DMS 273 treated with DMSO at 0.1 percent for 48 hours (cell line): ENCODE results near the gene EPHA2.
"Not testable (repeated sequence)": the region's sequence is repeated elsewhere in the genome, so short reads cannot be mapped to it uniquely, and the experiment has no call there.

Experiments used
- DNase-seq: peaks from one replicate; lab custom pipeline; 2025; lab: John Stamatoyannopoulos, UW

EPHA2 gene

DNA sequence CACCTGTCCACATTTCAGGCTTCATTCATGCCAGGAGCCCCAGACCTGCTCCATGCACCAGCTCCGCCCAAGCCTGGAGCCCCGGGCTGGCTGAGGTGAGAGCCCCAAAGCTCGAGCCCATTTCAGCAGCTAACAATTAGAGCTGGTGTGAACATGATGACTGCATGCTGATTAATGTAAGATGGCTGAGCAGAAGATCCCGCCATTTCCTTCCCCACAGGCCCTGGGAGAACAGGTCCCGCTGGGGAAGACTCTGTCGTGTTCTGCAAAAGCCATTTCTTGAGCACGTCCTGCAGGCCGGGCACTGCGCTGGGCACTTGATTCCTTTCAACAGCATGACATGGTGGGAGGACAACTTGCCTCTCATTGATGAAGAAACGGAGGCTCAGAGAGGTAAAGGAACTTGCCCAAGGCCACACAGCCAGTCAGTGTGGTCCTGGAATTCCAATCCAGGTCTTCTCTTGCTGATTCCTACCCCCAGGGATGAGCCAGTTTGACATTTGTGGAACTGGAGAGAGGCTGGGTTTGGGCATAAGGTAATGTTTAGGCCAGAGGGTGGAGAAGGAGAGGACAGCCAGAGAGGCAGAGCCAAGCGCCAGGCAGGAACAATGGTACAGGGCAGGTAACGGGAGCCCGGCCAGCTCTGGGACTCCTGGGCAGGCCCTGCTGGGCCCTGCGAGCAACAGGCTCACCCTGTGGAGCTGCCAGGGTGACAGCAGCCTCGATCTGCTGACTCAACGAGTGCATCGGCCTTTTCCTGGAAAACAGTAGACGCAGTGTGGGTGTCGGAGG, 28.1 kb upstream of the EPHA2 start:
- no peak for DNase-seq

DNA sequence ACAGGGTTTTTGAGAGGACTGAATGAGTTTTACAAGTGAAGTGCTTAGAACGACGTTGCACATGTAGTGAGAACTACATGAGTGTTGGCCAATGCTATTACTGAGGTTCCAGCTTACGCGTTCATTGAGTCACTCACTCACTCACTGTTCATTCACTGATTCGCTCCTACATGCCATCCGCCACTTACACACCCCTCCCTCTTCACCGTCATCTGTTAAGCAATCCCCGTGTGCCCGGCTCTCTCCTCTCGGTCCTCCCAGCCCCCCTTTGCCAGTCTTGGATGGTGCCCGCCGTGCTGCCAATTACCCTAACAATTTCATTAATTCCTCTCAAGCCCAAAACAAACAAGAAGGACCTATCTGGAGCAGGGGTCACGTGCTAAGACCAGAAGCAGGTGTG, 27.3 kb upstream of the EPHA2 start:
- DNase-seq, result no peak

DNA sequence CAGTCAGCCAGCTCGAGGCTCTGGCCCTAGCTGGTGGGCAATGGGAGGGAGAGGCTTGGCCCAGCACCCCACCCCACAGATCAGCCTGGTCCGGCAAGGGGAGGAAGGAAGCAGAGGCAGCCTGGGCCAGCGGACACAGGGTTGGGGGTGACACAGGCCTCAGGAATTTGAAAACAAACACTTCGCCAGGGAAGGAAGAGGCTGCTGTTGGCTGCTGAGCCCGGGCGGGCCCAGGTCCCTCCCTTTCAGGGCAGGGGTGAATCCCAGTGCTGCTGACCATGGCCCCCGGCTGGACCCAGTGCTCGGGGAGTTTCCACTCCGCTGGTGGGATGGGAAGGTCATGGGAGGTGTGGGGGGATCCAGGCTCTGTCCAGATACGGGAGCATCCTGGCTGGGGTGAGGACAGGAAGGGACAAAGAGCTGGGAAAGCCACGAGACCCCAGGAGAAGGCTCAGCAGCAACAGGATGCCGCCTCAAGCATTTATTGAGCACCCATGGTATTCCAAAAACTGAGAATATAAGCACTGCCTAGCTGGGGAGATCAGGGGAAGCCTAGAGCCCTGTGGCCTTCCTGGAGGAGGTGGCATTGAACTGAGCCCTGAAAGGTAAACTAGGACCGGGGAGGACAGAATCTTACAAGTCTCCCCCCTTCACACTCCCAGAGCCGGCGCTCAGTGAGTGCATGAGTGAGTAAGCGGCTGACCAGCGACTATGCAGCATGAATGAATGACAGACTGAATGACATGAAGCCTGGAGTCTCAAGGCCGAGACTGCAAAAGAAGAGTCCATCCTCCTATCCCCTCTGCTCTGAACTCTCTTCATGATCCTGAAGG, 26.2 kb upstream of the EPHA2 start:
- DNase-seq, result no peak

DNA sequence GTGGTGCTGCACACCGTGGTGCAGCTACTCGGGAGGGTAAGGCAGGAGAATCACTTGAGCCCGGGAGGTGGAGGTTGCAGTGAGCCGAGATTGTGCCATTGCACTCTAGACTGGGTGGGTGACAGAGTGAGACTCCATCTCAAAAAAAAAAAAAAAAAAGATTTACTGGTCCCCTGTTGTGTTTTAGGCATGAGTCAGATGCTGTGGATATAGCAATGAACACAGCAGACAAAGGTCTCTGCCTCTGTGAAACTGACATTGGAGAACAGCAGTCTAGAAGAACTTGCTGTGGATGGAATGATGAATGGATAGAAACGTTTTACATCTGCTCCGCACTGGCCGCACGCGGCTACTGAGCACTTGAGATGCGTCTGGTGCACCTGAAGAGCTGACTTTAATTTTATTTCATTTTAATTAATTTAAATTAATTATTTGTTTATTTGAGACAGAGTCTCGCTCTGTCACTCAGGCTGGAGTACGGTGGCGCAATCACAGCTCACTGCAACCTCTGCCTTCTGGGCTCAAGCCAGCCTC, 24.5 kb upstream of the EPHA2 start:
- DNase-seq, result no peak

DNA sequence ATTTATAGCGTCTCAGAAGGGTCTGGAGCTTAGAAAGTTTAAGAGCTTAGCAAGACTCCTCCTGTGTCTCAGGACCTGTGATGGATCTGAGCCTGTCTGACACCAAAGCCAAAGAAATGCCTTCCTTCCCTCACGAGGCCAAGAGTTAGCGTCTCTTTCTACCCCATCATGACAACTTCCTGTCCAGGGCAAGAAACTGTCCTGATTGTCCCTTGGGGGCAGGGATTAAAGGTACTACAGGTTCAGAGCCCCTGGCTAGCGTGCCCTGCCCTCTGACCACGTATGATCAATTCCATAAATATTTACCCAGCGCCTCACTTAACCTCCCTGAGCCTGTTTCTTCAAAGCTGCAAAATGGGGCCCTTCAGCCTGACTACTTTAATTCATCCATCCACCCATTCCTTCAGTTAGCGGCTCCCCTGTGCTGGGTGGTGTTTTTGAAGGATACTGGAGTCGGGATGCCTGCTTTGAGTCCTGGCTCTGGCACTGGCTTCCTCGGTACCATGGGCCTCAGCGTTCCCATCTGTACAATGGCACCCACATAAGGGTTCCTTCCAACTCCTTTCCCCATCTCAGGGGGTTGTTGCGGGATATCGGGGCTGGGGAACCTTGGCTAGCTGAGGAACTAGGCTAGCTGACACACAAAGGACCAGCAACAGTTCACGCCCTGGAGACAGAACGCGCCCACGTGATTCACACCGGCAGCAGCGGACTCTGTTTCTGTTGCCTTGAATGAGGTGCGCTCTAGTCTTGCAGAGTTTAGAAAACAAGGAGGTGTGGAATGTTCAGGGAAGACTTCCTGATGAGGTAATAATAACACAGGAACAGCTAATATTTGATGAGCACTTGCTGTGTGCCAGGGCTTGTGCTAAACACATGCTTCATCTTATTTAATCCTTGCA, 23.0 kb upstream of the EPHA2 start:
- DNase-seq, result no peak

DNA sequence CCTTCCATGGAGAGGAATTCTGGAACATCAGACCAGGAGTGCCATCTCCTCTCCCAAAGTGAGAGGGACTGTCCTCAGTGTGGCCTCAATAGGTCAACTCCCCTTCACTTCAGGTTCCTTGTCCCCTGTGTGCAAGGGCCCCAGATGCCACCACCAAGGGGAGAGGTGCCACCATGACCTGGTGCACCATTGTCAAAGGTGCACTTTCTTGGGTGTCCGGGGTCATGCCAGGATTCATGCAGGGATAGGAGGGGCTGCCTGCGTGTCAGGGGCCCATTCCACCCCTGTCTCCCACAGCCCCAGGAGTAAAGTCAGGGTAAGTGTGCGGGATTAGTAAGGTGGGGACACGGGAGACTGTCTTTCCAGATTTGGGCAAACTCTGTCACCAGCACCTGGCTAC, 21.4 kb upstream of the EPHA2 start:
- DNase-seq, result no peak

DNA sequence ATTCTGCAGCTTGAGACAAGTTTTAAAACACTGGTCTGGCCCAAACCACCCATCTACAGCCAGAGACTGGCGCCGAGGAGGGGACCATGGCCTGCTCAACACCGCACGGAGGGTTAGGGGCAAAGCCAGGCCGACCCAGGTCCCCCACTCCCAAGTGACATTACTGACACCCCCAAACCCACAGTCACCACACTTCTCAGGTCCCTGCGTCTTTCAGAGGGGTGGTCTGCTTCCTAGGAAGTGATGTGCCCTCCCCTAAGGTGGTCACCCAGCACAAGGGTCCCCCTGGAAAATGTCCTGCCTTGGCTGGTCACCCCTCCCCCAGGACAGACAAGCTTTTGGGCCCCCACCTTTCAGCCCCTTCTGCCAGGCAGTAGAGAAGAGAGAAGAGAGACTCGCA, 20.8 kb upstream of the EPHA2 start:
- no peak for DNase-seq

DNA sequence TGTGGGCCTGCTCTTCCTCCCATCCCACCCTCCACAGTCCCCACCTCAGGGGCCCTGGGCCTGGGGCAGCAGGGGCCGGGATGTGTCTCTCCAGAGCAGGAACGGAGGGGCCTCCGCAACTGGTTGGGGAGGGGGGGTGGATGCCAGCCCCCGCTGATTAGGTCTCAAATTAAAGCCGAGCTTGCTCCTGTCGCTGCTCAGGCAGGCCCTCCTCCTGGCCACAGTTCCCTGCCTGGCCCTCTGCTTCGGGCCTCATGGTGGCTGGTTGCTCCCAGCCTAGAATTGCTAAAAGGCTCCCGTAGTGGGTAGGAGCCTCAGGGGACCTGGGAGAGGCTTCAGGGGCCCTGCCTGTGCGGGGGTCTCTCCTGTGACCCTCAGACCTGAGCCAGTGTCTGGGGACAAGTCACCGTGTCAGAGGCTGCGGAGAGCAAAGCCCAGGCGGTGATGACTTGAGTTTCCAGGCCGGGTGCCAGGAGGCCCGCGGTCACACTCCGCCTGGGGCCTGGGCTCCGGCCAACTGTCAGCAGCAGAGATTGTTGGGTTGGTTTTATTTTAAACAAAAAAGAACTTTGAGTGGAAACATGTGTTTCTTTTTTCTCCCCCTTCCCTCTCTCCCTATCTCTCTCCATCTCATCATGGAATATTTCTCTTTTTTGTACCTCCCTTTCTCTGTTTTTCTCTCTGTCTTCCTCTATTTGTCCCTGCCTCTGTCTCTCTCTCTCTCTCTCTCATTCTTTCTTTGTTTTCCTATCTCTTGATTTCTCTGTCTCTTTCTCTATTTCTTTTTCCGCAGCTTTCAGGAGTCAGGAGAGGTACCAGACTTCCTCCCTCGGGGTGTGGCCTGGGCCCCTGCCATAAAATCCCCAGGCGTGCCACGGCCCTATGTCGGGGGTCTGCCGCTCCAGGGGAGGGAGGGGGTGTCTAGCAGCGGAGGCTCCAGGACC, 20.0 kb upstream of the EPHA2 start:
- DNase-seq, result no peak

DNA sequence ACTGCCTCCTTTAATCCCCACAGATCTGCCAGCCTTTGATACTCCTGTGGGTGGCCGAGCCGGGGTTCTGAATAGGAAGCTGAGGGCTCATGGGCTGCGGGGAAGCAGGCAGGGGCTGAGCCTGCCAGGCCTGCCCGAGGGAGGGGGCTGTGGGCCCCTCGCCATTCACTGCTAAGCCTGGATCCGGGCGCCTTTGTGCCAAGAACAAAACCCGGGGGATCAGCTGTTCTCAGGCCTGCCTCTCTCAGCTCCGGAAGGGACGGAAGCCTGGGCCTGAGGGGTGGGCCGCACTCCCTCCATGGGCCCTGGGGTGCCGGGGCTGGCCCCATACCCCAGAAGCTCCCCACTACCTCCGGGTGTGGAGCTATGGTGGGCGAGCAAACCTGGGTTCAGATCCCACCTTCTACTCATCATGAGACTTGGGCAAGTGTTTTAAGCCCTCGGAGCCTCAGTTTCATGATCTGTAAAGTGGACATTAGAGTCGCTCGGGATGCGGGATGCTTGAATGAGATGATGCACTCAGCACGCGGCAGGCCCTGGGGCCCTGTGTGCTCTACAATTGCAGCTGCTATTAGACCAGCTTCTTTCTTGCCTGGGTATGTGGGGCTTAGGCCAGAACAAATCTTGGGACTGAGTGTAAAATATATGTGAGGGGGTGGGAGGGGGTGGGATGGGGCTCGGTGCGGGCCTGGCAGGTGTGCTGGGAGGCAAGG, 19.2 kb upstream of the EPHA2 start:
- no peak for DNase-seq

DNA sequence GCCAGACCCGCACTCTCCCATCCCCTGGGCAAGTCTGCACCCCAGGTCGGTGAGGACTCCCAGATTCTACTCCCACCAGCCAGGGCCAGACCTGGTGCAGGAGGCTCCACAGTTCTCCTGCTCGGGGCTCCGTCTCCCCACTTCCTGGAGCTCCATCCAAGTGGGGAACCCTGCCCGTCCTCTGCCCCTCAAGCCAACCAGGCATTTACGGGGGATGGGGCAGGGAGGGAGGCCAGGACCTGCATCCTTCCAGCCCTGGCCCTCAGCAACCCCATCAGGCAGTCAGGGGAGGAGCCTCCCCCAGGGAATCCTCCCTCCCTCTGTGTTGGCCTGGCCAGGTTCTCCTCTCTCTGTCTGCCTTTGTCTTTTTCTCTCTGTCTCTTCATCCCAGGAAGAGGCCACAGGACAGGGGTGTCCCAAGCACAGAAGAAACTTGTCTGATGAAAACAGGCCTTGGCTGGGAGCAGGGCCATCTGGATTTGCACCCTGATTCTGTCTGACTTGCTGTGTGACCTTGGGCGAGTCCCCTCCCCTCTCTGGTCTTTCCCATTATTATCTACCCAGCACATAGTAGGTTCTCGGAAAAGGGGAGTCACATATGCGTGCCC, 18.5 kb upstream of the EPHA2 start:
- DNase-seq, result no peak

DNA sequence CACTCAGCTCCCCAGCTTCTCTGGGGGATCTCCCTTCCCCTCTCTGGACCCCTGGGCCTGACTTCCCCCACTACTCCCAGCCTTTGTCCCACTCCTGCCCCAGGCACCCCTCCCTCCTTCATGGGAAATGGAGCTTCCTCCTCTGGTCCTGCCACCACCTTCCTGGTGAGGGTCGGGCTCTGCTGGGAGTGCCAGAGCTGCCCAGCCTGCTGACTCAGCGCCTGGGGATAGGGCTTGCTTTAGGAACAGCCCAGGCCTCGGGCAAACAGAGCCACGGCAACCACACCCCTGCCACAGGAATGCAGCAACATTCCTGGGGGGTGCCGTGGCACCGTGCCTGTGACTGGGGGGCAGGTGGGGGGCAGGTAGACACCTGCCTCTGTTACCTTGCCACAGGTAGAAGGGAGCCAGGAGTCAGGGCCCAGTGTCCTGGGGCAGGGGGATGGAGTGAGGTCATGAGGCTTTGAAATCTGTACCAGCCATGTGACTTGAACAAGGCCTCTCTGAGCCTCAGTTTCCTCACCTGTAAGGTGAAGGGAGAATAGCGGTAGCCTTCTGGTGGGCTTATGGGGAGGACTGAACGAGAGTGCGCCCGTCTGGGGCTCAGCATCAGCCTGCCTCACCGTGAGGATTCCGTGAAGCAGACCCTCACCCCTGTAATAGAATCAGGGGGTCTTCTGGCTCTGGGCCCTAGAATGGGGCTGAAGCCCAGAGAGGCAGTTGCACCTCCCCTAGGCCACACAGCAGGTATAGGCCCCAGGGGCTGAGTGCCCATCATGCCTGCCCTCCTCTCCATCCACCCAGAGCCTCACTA, 17.8 kb upstream of the EPHA2 start:
- DNase-seq, result no peak

DNA sequence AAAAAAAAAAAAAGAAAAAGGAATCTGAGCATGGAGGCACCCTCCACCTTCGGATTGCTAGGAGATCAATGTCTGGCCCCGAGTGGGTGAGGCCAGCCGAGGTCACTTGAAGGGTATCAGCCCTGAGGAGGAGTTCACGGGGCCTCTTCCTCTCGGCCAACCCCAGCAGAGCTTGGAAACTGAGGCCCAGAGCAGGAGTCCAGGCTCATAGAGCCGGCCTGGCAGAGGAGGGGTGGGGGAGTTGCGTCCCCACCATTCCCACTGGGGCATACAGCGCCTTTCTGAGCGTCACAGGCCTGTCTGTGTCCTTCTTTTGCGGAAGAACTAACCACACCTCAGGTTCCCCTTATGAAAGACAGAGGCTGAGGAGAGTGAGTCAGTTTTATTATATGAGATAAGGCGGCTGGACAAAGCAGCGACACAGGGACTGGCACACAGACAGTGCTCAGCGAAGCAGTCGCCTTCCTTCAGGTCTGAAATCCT, 17.1 kb upstream of the EPHA2 start:
- DNase-seq, result no peak

DNA sequence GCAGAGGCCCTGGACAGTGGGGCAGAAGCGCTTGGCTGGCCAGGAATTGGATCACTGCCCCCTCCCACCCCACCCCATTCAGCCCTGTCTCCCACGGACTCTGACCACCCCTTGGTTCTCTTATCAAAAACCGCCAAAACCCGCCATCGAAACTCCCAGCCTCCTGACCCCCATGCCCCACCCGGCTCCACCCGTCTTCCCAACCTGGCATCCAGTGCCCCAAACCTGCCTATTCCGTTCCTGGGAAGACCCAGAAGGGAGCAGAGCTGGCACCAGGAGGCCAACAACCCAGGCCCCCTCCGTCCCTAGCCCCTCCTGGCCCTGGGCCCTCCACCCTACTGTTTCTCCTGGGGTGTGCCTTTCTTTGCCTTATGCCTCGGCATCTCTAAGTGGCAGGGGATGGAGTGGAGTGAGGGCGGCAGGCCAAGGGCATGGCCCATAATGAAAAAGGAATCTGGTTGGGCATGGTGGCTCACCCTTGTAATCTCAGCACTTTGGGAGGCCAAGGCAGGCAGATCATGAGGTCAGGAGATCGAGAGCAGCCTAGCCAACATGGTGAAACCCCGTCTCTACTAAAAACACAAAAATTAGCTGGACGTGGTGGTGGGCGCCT, 16.5 kb upstream of the EPHA2 start:
- no peak for DNase-seq

DNA sequence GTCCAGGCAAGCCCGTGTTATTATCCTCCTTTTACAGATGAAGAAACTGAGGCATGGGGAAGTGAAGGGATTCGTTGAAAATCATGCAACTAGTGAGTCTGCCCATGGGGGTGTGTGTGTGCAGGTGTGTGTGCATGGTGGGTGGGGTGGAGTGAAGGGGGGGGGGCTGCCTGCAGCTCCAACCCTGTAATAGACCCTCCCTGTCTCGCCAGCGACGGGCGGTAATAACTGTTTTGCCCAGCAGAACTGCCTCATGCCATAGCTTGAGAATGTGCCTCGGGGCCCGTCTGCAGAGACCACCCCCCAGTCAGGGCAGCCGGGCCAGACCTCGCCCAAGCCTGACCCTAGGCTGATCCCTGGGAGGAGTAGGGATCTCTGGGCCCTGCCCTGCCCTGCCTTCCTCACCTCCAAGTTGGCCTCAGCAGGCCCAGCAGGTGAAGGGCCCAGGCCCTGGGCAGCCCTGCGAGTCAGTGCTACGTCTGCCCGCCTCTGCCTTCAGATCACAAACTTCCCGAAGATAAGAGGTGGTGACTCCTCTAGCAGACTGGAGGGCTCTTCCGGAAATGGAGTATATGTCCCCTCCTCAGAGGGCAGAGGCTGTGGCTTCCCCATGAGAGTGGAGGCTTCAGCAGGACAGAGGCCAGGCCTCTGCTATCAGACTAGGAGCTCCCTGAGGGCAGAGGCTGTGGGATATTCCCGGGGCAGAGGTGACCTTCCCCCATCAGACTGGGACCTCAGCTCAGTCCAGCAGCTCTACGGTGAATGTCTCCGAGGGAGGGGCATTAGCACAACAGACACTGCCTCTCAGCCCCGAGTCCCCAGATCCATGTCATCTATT, 15.7 kb upstream of the EPHA2 start:
- no peak for DNase-seq

DNA sequence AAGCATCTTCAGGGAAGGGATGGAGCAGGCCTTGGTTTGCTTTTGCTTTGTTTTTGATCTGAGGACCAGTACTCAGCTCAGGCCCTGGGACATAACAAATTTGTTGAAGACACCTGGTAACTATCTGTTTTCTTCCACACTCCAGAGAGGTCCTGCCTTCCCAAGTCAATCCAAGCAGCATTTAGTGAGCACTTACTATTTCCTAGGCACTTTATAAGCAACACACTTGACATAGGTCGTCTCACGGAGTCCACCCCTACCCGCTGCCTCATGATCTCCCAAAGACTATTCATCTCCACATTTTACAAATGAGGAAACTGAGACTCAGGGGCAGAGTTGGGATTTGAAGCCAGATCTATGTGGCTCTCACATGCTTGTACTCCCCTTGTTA, 14.4 kb upstream of the EPHA2 start:
- DNase-seq, result no peak

DNA sequence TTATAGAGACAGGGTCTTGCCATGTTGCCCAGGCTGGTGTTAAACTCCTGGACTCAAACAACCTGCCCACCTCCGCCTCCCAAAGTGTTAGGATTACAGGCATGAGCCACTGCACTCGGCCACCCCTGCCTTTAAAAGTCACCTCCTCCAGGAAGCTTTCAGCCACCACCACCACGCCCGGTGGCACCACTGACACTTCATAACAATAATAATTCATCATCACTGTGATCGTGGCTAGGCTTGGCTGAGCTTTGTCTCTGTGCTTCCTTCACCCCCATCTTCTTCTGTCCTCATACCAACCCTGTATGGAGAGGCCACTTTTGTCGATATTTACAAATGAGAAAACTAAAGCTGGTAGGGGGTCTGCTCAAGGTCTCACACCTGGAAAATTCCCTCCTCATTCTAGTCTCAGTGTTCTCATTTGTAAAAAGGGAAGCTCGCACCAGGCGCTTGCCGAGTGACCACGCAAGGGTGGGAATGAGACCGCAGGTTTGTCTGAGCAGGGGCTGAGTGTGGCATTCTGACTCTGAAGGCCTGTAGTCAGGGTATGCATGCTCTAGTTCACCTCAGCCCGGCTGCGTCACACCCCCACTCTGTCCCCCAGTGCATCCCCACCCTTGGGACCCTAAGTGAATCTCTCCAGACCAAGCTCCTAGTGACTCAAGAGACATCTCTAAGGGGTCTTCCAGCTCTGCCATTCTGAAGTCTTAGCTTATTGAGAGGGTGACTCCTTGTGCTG, 12.9 kb upstream of the EPHA2 start:
- no peak for DNase-seq

DNA sequence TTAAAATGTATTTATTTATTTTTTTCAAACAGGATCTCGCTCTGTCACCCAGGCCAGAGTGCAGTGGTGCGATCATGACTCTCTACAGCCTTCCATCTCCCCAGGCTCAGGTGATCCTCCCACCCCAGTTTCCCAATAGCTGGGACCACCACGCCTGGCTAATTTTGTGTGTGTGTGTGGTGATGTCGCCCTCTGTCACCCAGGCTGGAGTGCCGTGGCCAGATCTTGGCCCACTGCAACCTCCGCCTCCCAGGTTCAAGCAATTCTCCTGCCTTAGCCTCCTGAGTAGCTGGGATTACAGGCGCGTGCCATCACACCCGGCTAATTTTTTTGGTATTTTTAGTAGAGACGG, 12.3 kb upstream of the EPHA2 start:
- not testable (repeated sequence) for DNase-seq
